SK-N-DZ (cell line): ENCODE measurements around the gene CMIP.
"Not testable (repeated sequence)": the region's sequence is repeated elsewhere in the genome, so short reads cannot be mapped to it uniquely, and the experiment has no call there.

Source experiments
- DNase-seq: peaks from one replicate; pipeline ENCODE4 v3.0.0-alpha.2; 2015; ENCODE audit warnings: low spot score
- small RNA-seq, 2 experiments: library from RNA; depleted of rRNA; stranded (forward); fragments of <200 nt; gene quantifications; one replicate each; pipeline ENCODE3, GENCODE V24; 2014

Gene CMIP

DNA sequence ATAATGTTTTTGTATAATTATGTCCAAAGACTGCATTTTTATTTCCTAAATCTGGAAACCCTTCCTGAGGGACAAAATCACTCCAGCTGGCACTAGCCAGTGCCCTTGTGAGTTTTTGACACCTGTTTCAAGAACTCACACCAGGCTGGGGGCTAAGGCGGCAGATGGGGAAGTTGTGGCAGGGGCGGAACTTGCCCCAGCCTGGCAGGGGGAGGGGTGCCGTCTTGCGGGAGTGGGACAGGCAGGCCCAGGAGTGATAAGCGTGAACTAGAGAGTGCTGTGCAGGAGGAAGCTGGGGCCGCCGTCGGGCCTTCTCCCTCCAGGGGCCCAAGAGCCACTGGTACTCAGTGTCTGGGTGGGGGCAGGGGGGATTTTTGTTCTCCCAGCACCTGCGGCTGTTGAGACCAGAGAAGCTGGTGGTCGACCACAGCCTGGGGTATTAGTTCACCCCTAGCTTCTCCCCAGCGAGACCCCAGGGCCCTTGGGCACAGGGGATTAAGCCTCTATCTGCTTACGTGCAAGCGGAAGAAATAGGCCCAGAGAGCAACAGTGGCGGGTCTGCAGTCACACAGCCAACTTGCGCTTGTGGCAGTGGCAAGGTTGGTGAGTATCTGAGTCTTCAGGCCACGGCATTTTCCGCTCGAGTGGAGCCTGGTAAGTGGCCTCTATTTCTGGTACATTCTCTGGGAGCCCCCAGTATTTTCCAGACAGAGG is 294.3 kb downstream of the CMIP start:
- DNase-seq, result no peak

- DNase-seq, result no peak
These were observed 294.9 kb downstream of the CMIP start for GRCh38 chr16:81739503-81739902.

- DNase-seq, result peak; percentile 59
These were observed 295.6 kb downstream of the CMIP start for GRCh38 chr16:81740169-81740568.

DNA sequence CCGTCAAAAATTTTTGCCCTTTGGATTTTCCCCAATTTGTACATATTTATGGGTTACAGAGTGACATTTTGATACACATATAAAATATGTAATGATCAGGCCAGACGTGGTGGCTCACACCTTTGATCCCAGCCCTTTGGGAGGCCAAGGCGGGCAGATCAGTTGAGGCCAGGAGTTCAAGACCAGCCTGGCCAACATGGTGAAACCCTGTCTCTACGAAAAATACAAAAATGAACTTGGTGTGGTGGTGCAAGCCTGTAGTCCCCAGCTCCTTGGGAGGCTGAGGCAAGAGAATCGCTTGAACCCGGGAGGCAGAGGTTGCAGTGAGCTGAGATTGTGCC is 296.8 kb downstream of the CMIP start:
- DNase-seq, result not testable (repeated sequence)

DNA sequence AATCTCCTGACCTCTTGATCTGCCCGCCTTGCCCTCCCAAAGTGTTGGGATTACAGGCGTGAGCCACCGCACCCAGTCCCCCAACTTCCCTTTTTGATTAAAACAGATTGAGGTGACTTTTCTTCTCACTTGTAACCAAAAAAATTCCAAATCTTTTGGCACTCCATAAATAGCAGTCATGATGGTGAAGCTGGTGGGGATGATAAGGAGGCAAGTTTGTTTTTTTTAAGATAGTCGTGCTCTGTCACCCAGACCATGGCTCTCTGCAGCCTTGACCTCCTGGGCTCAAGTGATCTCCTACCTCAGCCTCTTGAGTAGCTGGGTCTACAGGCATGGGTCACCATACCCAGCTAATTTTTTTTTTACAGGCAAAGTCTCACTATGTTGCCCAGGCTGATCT is 299.8 kb downstream of the CMIP start:
- no peak for DNase-seq

DNA sequence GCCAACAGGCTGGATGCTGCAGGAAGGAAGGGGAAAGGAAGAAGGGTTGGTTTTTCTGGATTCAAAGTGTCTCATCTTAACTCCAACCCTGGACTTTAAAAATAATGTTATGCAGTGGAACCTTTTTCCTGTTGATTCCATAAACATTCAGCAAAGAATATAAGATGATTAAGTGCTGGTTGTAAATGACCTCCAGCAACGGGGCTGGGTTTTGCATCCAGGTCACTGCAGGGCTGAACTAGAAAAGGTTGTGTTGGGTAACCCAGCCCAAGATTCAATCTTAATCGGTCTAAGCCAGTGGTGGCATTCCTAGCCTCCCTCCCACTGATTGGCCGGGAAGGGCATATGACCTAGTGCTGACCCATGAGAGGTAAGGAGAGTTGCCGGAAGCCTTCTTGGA is 300.3 kb downstream of the CMIP start:
- no peak for DNase-seq

GRCh38 chr16:81745704-81746558 is 301.3 kb downstream of the CMIP start:
- peak; percentile 73 for DNase-seq

GRCh38 chr16:81746566-81746965 is 302.0 kb downstream of the CMIP start:
- no peak for DNase-seq

DNA sequence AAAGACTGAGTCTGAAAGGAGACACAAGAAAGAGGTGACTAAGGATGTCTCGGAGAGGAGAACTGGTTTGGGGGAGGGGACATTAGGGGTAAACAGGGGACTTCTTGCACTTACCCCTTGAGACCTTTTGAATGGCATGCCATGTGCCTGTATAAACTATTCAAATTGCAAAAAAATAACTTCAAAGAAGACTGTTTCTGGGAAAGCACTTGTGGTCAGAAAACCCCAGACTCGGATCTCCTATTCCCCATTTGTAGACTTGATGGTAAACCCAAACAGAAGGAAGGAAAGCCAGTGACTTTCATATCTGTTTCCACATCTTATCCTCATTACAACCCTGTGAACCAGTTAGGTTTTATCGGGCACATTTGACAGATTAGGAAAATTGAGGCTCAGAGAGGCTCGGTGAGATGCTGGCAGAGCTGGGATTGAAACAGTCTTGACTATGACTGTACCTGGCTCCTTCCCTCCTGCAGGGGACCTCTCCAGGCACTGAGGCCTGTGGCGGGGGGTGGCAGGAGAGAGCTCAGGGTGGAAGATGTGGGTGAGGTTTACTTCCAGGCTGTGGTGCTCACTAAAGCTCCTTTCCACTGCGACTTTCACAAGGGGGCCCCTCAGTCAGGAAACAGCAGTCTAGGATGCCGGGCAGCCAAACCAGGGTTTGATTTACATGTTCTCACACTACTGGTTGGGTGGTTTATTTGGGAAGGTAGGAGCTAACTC is 304.0 kb downstream of the CMIP start:
- DNase-seq, result no peak

GRCh38 chr16:81752225-81752875 is 307.7 kb downstream of the CMIP start:
- no peak for DNase-seq

DNA sequence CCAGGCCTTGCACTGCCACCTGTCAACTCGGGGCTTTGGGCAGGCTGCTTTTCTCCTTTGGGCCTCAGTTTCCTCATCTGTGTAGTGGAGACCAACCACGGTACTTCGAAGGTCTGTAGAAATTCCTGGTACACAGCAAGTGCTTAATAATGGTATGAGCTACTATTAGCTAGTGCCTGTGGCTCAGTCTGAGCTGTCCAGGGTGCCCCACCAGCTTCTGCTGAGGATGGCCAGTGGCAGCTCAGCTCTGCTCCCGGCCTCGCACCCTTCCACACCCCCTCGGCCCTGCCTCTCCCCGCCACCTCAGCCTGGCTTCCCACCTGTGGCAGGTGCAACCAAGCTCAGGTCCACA is 308.2 kb downstream of the CMIP start:
- DNase-seq, result no peak

DNA sequence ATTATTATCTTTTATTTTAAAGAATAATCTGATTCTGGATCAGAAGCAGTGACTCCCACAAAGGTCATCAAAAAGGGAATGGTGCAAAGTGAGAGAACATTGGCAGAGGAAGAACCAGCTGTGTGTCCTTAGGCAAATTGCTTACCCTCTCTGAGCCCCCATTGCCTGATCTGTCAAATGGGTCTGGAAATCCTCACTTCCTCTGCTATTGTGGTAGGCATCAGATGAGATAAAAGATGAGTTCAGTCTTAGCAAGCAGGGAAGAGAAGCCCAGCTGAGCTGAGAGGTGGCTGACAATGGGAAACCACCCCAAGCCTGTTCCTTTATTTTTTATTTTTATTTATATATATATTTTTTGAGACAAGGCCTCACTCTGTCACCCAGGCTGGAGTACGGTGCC is 310.2 kb downstream of the CMIP start:
- DNase-seq, result no peak

DNA sequence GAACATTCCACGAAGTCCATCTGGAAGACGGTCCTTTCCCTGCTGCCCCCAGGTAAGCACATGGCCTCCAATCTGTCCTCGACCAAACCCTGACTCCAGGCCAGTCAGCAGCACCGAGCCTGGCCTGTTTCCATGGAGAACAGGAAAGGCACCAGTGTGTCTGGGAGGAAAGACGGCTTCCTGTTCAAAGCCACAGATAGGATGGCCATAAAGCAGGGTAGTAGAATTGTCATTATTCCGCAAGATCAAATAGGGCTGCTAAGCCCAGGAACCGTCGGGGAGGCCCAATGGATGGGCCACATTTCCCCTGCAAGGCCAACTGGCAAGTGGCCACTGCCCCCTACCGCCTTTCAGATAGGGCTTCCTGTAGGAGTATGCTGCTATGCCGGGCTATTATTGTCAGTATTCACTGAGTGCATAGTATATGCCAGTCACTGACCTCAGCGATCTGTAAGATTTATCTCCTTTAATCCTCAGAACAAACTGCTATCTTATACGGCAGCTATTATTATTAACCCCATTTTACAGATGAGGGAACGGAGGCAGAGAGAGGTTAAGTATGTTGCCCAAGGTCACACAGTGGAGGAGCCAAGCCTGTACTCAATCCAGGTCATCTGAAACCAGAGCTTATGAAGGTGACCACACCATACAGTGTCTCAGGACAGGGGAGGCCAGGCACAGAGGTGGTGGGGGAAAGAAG is 311.5 kb downstream of the CMIP start:
- no peak for DNase-seq

GRCh38 chr16:81756615-81757356 is 312.2 kb downstream of the CMIP start:
- no peak for DNase-seq

DNA sequence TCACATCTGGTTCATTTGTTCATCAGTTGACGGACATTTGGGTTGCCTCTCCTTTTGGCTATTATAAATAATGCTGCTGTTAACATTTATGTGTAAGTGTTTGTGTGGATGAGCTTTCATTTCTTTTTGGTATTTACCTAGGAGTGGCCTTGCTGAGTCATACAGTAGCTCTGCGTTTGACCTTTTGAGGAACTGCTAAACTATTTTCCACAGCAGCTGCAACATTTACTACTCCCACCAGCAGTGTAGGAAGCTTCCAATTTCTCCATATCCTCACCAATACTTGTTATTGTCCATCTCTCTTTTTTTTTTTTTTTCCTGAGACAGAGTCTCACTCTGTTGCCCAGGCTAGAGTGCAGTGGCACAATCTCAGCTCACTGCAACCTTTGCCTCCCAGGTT is 313.8 kb downstream of the CMIP start:
- no peak for DNase-seq

Small RNA genes lying within 50 kb of the gene (small RNA-seq; reads per million reads assigned to genes)
- gene MIR6504 (0 reads per million in 2 experiments), gene MIR7854 (0 to 0.09 reads per million in 2 experiments)
